Measurements from ENCODE around the gene PDE11A.
"Not testable (repeated sequence)": the region's sequence is repeated elsewhere in the genome, so short reads cannot be mapped to it uniquely, and the experiment has no call there.

PDE11A gene

DNA sequence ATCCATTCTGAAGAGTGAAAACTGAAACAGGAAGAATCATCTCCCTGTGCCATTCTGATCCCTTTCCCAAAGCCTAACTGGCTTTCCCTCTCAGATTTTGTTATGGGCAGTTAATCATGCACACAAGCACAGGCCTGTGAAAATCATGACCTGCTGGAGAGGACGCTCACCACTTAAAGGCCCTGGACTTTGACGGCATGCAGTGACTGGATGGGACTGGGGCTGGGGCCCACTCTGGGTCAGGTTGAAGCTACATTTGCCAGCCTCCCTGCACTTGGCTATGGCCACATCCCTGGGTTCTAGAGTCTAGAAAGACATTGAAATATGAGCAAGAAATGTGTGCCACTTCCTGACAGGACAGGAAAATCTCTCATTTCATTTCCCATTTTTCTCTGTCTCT is 12.9 kb downstream of the PDE11A start:
- FAIRE-seq, result no peak
- TF ChIP-seq SPI1 (IDR thresholded peaks at IDR 0.05; ENCODE audit: low read depth, low read length) (no peak), POLR2AphosphoS5 (IDR thresholded peaks at IDR 0.05; ENCODE audit: low read depth, low read length) (no peak), TAF1 (IDR thresholded peaks at IDR 0.05; ENCODE audit: low read depth, low read length) (no peak), POU2F2 (IDR thresholded peaks at IDR 0.05; ENCODE audit: low read depth, low read length) (no peak), PAX5 (IDR thresholded peaks at IDR 0.05; ENCODE audit: insufficient read depth, low read length, severe bottlenecking) (no peak), POLR2A (IDR thresholded peaks at IDR 0.05; ENCODE audit: low read depth, low read length) (no peak)
- DNase-seq (ENCODE audit: insufficient read length, low spot score), result no peak

GRCh38 chr2:178059111-178059510 is 13.5 kb downstream of the PDE11A start:
- FAIRE-seq, result no peak
- no peak for TF ChIP-seq POLR2AphosphoS5 (IDR thresholded peaks at IDR 0.05; ENCODE audit: low read depth, low read length)
- TF ChIP-seq POU2F2 (IDR thresholded peaks at IDR 0.05; ENCODE audit: low read depth, low read length), result no peak
- no peak for TF ChIP-seq SPI1 (IDR thresholded peaks at IDR 0.05; ENCODE audit: low read depth, low read length)
- TF ChIP-seq PAX5 (IDR thresholded peaks at IDR 0.05; ENCODE audit: insufficient read depth, low read length, severe bottlenecking), result no peak
- TF ChIP-seq TAF1 (IDR thresholded peaks at IDR 0.05; ENCODE audit: low read depth, low read length), result no peak
- TF ChIP-seq POLR2A (IDR thresholded peaks at IDR 0.05; ENCODE audit: low read depth, low read length), result no peak
- DNase-seq (ENCODE audit: insufficient read length, low spot score), result no peak

DNA sequence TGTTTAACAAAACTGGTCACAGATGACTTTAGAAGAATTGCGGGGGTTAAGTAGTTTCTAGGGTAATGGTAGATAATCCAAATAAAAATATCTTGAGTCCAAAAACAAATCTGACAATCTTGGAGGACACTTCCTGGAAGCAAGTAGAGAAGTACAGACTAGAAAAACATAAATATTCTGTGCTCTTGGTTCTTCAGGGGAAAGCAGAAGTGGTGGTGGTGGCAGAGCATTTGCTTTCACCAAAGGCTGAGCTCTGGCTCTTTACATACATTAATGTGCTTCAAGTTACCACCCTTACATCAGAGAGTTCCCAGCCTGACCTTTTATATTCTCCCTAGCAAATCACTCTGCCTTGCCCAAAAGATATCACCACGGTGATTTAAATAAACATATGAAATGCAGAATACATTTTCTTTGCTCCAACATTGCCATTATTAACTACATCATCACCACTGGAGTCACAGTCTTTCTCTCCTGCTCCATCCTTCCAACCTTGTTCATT is 15.3 kb downstream of the PDE11A start:
- DNase-seq (ENCODE audit: insufficient read length, low spot score) (no peak), FAIRE-seq (no peak)
- TF ChIP-seq POLR2A (IDR thresholded peaks at IDR 0.05; ENCODE audit: low read depth, low read length) (no peak), TAF1 (IDR thresholded peaks at IDR 0.05; ENCODE audit: low read depth, low read length) (no peak), PAX5 (IDR thresholded peaks at IDR 0.05; ENCODE audit: insufficient read depth, low read length, severe bottlenecking) (no peak), SPI1 (IDR thresholded peaks at IDR 0.05; ENCODE audit: low read depth, low read length) (no peak), POLR2AphosphoS5 (IDR thresholded peaks at IDR 0.05; ENCODE audit: low read depth, low read length) (no peak), POU2F2 (IDR thresholded peaks at IDR 0.05; ENCODE audit: low read depth, low read length) (no peak)

DNA sequence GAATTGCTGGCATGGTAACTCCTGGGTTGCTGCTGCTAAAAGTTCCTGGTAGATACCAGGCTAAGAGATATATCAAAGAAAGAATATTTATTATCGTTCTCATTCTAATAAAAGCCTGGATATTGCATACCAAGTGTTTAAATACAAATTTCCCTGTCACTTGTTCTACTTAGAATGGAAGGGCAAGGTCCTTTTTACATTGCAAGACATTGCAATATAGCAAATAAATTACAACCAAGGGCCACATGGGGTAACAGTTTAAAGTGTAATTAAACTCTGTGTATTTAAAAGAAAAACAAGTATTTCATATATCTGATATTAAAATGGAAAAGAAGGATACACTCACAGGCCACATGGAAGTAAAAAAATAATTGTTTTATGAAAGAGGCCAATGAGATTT is 16.2 kb downstream of the PDE11A start:
- no peak for DNase-seq (ENCODE audit: insufficient read length, low spot score)
- FAIRE-seq, result no peak
- TF ChIP-seq POLR2A (IDR thresholded peaks at IDR 0.05; ENCODE audit: low read depth, low read length) (no peak), POLR2AphosphoS5 (IDR thresholded peaks at IDR 0.05; ENCODE audit: low read depth, low read length) (no peak), PAX5 (IDR thresholded peaks at IDR 0.05; ENCODE audit: insufficient read depth, low read length, severe bottlenecking) (no peak), TAF1 (IDR thresholded peaks at IDR 0.05; ENCODE audit: low read depth, low read length) (no peak), SPI1 (IDR thresholded peaks at IDR 0.05; ENCODE audit: low read depth, low read length) (no peak), POU2F2 (IDR thresholded peaks at IDR 0.05; ENCODE audit: low read depth, low read length) (no peak)

GRCh38 chr2:178051257-178051656 is 21.3 kb downstream of the PDE11A start:
- not testable (repeated sequence) for DNase-seq (ENCODE audit: insufficient read length, low spot score); FAIRE-seq

DNA sequence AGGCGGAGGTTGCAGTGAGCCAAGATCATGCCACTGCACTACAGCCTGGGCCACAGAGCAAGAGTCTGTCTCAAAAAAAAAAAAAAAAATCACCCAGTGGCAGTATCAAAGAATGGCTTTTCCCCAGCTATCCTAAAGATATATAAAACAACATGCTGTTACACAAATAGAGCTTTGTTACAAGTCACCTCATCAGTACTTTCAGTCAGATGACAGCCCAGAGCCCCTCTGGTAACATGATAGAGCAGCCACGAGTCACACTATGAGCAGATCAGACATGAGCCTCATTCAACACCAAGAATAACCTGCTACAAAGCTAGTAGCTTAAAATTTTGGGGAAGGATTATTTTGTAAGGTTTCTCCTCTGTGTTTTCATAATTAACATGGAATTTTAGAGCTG is 25.2 kb downstream of the PDE11A start:
- DNase-seq (ENCODE audit: insufficient read length, low spot score), result no peak
- no peak for FAIRE-seq
- TF ChIP-seq SPI1 (IDR thresholded peaks at IDR 0.05; ENCODE audit: low read depth, low read length) (no peak), PAX5 (IDR thresholded peaks at IDR 0.05; ENCODE audit: insufficient read depth, low read length, severe bottlenecking) (no peak), POU2F2 (IDR thresholded peaks at IDR 0.05; ENCODE audit: low read depth, low read length) (no peak), POLR2A (IDR thresholded peaks at IDR 0.05; ENCODE audit: low read depth, low read length) (no peak), POLR2AphosphoS5 (IDR thresholded peaks at IDR 0.05; ENCODE audit: low read depth, low read length) (no peak), TAF1 (IDR thresholded peaks at IDR 0.05; ENCODE audit: low read depth, low read length) (no peak)

GRCh38 chr2:178044836-178045235 is 27.7 kb downstream of the PDE11A start:
- no peak for TF ChIP-seq PAX5 (IDR thresholded peaks at IDR 0.05; ENCODE audit: insufficient read depth, low read length, severe bottlenecking)
- TF ChIP-seq POLR2AphosphoS5 (IDR thresholded peaks at IDR 0.05; ENCODE audit: low read depth, low read length), result no peak
- no peak for TF ChIP-seq SPI1 (IDR thresholded peaks at IDR 0.05; ENCODE audit: low read depth, low read length)
- no peak for TF ChIP-seq TAF1 (IDR thresholded peaks at IDR 0.05; ENCODE audit: low read depth, low read length)
- TF ChIP-seq POU2F2 (IDR thresholded peaks at IDR 0.05; ENCODE audit: low read depth, low read length), result no peak
- no peak for DNase-seq (ENCODE audit: insufficient read length, low spot score)
- no peak for FAIRE-seq

DNA sequence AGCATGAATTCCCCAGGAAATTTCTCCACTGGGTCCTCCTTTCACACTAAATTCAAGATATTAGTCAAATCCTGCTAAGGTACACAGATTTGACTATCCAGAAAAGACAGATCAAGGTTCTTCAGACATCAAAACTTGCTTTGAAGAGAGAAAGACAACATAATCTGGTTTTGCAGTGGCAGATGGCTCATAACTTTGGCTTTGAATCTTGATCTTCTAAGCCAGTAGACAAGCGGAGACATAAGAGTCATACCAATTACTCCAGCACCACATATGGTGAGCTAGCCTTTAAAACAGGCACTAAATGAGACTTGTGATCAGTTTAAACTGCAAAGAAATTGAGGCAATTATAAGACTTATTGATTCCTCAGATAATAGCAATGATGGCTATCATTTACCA is 29.3 kb downstream of the PDE11A start:
- DNase-seq (ENCODE audit: insufficient read length, low spot score), result no peak
- TF ChIP-seq POLR2AphosphoS5 (IDR thresholded peaks at IDR 0.05; ENCODE audit: low read depth, low read length), result no peak
- TF ChIP-seq POLR2A (IDR thresholded peaks at IDR 0.05; ENCODE audit: low read depth, low read length), result no peak
- FAIRE-seq, result no peak

- not testable (repeated sequence) for DNase-seq (ENCODE audit: insufficient read length, low spot score); FAIRE-seq
Measured at GRCh38 chr2:178033583-178033982, 39.0 kb downstream of the PDE11A start.

DNA sequence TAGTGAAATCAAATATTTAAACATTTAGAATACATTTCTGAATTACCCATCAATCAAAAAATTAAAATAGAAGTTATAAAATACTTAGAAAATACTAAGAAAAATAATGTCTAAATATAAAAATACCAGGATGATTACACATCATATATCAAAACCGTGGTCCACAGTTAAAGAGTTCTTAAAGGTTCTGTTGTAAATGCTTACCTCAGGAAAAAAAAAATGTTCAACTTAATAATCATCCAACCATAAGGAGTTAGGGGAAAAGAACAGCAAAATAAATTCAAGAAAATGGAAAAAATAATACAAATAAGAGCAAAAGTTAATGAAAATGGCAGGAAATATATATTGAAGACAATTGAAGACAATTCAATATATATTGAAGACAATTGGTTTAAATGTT is 43.2 kb downstream of the PDE11A start:
- TF ChIP-seq POLR2AphosphoS5 (IDR thresholded peaks at IDR 0.05; ENCODE audit: low read depth, low read length) (no peak), TAF1 (IDR thresholded peaks at IDR 0.05; ENCODE audit: low read depth, low read length) (no peak), PAX5 (IDR thresholded peaks at IDR 0.05; ENCODE audit: insufficient read depth, low read length, severe bottlenecking) (no peak), POU2F2 (IDR thresholded peaks at IDR 0.05; ENCODE audit: low read depth, low read length) (no peak), POLR2A (IDR thresholded peaks at IDR 0.05; ENCODE audit: low read depth, low read length) (no peak), SPI1 (IDR thresholded peaks at IDR 0.05; ENCODE audit: low read depth, low read length) (no peak)
- no peak for FAIRE-seq
- no peak for DNase-seq (ENCODE audit: insufficient read length, low spot score)
